Measurements from ENCODE around the gene OSBPL2.

GRCh38 chr20:62304331-62305148 is 66.2 kb downstream of the OSBPL2 start:
- TF ChIP-seq POLR2A (IDR thresholded peaks at IDR 0.05; ENCODE audit: borderline replicate concordance, extremely low read depth, insufficient read depth, insufficient read length) (no peak), SP1 (IDR thresholded peaks at IDR 0.05; ENCODE audit: low read depth) (no peak)

Data from HCT116 (cell line).